ENCODE data around the gene TSPAN10.

TSPAN10 gene

GRCh38 chr17:81687770-81688541, 51.0 kb downstream of the TSPAN10 start:
- DNase-seq (ENCODE audit: low read depth, low spot score): no peak

GRCh38 chr17:81688616-81689015, 51.6 kb downstream of the TSPAN10 start:
- DNase-seq (ENCODE audit: low read depth, low spot score): no peak

- no peak for DNase-seq (ENCODE audit: low read depth, low spot score)
Observed at GRCh38 chr17:81690066-81690465, 53.1 kb downstream of the TSPAN10 start.

- no peak for DNase-seq (ENCODE audit: low read depth, low spot score)
Observed at GRCh38 chr17:81690549-81690948, 53.6 kb downstream of the TSPAN10 start.

GRCh38 chr17:81691196-81691595, 54.2 kb downstream of the TSPAN10 start:
- DNase-seq (ENCODE audit: low read depth, low spot score): no peak

GRCh38 chr17:81691608-81692007, 54.6 kb downstream of the TSPAN10 start:
- no peak for DNase-seq (ENCODE audit: low read depth, low spot score)

- DNase-seq (ENCODE audit: low read depth, low spot score): no peak
Observed at GRCh38 chr17:81693509-81694210, 56.7 kb downstream of the TSPAN10 start.

- no peak for DNase-seq (ENCODE audit: low read depth, low spot score)
Observed at GRCh38 chr17:81694810-81695209, 57.8 kb downstream of the TSPAN10 start.

GRCh38 chr17:81695211-81695610, 58.2 kb downstream of the TSPAN10 start:
- no peak for DNase-seq (ENCODE audit: low read depth, low spot score)

- DNase-seq (ENCODE audit: low read depth, low spot score): no peak
Observed at GRCh38 chr17:81695801-81696200, 58.8 kb downstream of the TSPAN10 start.

GRCh38 chr17:81696218-81696941, 59.4 kb downstream of the TSPAN10 start:
- DNase-seq (ENCODE audit: low read depth, low spot score): no peak

- DNase-seq (ENCODE audit: low read depth, low spot score): no peak
Observed at GRCh38 chr17:81697261-81698044, 60.5 kb downstream of the TSPAN10 start.
